ENCODE data around the gene EXPH5.

GRCh38 chr11:108494182-108494581 is 99.4 kb downstream of the EXPH5 start:
- no peak for TF ChIP-seq CTCF (IDR thresholded peaks at IDR 0.05)
- no peak for TF ChIP-seq POLR2A (IDR thresholded peaks at IDR 0.05)
- no peak for TF ChIP-seq POLR2AphosphoS5 (IDR thresholded peaks at IDR 0.05)

Measured in prostate gland (tissue), 2 donors.